Transverse colon (tissue), 4 donors: ENCODE results near the gene DLGAP1.

Experiments
- CTCF ChIP-seq, 5 experiments: fragments of 200-600 bp in 3 of 5; fragments of 450-650 bp in 2 of 5; sonication (generic) in 3 of 5; IDR thresholded peaks; 1 replicate in 2 of 5; 2 replicates in 3 of 5; pipeline ENCODE4 v1.5.1; 2016 to 2017; ENCODE audit warnings: antibody characterized with exemption in 5 of 5, inconsistent platforms in 3 of 5, mild to moderate bottlenecking in 2 of 5, moderate library complexity in 1 of 5
- EP300 ChIP-seq: sonication (generic); formaldehyde crosslinking; IDR thresholded peaks from one replicate; pipeline ENCODE4 v1.6.1; 2017; ENCODE audit warnings: antibody characterized with exemption, low read depth
- POLR2A ChIP-seq: fragments of 450-650 bp; IDR thresholded peaks from one replicate; pipeline ENCODE4 v1.6.1; 2016; ENCODE audit warnings: antibody characterized with exemption, mild to moderate bottlenecking, moderate library complexity
- POLR2AphosphoS5 ChIP-seq, 3 donors: sonication (generic); formaldehyde crosslinking; IDR thresholded peaks; one replicate each; pipeline ENCODE4 v1.6.1; 2016; ENCODE audit warnings: antibody characterized with exemption in 3 of 3

GRCh38 chr18:3728704-3729437 lies 726.2 kb downstream of the DLGAP1 start:
- TF ChIP-seq CTCF (IDR thresholded peaks at IDR 0.05) (no peak), EP300 (no peak), POLR2A (no peak), POLR2AphosphoS5 (IDR thresholded peaks at IDR 0.05) (no peak)
